Activated CD4-positive, CD25-positive, alpha-beta regulatory T cell treated with anti-CD3 and anti-CD28 coated beads, Interleukin-2, amount 50 U/mL, for 72 hours (primary cell): ENCODE data around the gene ANGPT4.
A peak's percentile ranks its signal among the peaks of the same experiment; 100 is the strongest.
"Not testable (repeated sequence)": the region's sequence is repeated elsewhere in the genome, so short reads cannot be mapped to it uniquely, and the experiment has no call there.

ENCODE experiments used
- DNase-seq: peaks from one replicate; pipeline ENCODE4 v3.0.0; 2021

ANGPT4 gene

DNA sequence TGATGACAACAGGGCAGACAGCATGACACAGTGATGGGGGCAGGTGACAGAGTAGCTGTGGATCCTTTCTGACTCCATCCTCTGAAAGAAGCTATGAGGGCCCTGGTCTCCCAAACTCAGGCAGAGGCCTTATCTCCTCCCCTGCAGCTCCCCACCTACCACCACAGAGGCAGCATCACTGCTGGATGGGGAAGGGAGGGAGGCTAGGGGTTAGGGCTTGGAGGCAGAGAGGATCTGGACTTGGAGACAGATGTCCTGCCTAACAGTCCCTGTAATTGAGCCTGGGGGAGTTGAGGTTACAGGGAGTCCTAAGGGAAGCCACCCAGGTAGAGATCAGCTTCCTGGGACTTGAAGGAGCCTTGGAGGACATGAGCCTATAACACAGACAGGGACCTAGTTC lies 44.7 kb downstream of the ANGPT4 start:
- DNase-seq = no peak

GRCh38 chr20:870758-871157 lies 45.4 kb downstream of the ANGPT4 start:
- DNase-seq = no peak

DNA sequence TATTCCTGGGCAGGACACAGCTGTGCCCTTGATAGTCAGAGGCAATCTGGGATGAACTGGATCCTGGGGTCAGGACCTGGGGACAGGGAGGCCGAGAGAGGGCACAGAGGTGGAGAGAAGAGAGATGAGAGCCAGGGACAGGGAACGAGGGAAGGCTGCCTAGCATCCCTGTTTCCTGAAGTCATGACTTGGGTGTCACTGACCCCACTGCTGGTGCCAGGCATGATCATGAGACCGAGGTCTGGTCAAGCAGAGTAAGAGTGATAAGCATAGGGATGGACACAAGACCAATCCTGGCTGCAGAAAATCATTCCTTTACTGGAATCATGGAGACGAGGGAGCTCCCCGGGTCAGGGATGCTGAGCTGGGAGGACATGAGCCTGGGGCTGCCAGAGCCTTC lies 46.5 kb downstream of the ANGPT4 start:
- no peak for DNase-seq

GRCh38 chr20:868279-868678 lies 47.9 kb downstream of the ANGPT4 start:
- DNase-seq = no peak

- no peak for DNase-seq
Observed at GRCh38 chr20:865440-865839, 50.7 kb downstream of the ANGPT4 start.

- DNase-seq = no peak
Observed at GRCh38 chr20:860891-861290, 55.2 kb downstream of the ANGPT4 start.

DNA sequence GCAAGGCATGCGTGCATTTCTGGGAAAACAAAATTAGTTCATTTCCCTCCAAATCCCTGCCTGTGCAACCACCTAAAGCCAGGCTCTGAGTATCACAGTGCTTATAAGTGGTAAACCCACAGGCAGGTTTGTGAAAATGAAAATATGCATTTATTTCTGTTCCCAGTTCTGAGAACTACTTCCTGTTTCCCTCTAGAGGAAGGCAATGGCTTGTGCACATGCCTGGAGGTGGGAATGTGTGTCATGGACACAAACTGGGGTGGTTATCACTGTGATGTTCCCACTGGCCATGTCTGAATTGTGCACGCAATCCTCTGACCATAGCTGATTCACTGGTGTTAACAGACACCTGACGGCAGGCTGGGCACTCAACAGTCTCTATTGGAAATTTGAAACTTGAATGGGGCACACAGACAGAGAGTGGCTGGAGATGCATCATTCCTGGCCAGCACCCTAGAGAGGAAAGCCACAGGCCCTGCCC lies 56.3 kb downstream of the ANGPT4 start:
- DNase-seq = no peak

GRCh38 chr20:858011-858410 lies 58.1 kb downstream of the ANGPT4 start:
- DNase-seq = no peak

- peak; percentile 55 for DNase-seq
Observed at GRCh38 chr20:856361-856775, 59.8 kb downstream of the ANGPT4 start.

GRCh38 chr20:855466-856360 lies 60.4 kb downstream of the ANGPT4 start:
- DNase-seq = no peak

DNA sequence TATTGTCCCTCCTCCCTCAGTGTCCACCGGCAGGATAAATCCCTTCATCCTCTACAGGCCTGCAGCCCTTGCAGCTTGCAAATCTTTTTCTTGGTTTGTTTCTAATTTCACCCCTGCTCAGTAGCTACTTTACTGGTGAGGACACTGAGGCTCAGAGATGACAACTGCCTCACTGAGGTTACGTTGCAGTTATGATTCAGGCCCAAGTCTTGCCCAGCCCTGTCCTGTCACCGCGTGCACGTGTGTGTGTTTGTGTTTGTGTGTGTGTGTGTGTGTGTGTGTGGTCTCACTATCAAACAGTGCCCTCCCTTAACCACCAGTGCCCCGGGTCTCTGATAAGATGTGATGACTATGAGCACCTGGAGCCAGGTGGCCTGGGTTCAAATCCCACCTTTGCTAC lies 61.5 kb downstream of the ANGPT4 start:
- DNase-seq = no peak

DNA sequence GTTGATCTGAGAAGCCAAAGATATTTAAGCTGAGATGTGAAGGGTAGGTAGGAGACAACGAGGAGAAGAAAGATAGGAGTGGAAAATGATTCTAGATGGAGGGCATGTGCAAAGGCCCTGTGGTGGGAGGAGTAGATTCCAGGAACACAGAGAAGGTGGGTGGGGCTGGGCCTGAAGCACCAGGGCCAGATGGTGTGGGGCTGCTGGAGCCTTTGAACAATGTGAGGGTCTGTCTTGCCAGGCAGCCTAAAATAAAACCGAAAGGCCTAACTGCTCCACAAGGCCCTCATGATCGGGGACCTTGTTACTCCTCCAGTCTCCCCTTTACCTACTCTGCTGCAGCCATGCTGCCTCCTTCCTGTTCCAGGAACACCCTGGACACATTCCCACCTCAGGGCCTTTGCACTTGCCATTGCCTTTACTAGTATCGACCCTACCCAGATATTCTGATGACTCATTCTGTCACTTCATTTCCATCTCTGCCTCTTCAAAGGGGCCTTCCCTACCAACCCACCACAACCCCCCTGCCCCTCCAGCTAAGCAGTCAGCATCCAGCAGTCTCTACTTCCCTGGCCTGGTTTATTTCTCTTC lies 62.6 kb downstream of the ANGPT4 start:
- DNase-seq = no peak

DNA sequence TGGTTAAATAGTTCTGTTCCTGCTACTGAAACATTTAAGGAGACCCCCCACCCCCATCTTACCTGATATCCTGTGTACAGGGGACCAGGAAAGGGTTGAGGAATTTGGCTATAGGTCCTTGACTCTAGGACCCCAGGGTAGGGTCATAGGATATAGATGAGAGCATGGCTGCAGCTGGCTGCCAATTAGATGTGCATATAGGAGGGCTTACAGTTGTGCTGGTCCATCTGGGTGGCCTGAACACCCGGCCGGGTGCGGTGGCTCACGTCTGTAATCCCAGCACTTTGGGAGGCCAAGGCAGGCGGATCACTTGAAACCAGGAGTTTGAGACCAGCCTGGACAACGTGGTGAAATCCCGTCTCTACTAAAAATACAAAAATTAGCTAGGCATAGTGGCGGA lies 67.4 kb downstream of the ANGPT4 start:
- DNase-seq = not testable (repeated sequence)

- DNase-seq = no peak
Observed at GRCh38 chr20:848193-848592, 67.9 kb downstream of the ANGPT4 start.

GRCh38 chr20:846894-847278 lies 69.2 kb downstream of the ANGPT4 start:
- DNase-seq = peak; percentile 53

DNA sequence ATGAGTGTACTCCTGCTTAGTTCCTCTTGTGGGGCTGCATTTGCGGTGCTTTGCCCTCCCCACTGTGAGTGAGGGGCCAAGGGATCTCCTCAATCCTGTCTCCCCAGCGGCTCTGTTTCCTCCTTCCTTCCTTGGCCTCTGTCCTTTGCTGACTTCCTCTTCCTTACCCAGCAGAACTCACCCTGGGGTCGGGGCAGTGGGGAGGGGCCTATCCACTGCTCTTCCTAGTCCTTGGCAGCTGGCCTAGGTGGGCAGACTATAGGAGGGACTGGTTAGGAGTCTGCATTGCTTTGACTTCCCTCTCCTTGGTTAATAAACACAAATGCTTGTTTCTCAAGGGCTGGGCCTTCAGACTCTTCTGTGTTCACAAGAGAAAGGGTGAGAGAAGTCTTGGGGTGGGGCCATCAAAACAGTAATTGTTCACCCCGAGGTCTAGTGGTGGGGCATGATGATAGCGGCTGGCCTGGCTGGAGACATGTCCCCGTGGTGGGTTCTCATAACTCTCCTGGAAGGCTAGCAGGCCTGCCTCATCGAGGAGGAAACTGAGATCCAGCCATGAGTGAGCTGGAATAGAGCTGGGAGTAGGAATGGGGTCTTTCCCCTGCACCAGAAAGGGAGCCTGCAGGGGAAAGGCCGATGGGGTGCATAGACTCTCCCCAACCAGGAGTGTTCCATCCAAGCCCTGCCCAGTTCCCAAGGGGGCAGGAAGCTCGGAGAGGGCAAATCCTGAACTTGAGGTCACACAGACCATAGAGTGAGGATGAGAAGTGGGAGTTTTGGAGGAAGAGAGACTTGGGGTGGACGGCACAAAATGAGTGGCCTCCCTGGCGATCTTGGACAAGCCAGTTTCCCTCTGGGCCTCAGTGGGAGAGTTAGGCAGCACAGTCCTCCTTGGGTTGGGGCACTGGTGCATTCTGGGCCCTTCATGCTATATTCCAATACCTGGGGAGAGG lies 69.9 kb downstream of the ANGPT4 start:
- DNase-seq = no peak

GRCh38 chr20:845226-845868 lies 70.8 kb downstream of the ANGPT4 start:
- no peak for DNase-seq

DNA sequence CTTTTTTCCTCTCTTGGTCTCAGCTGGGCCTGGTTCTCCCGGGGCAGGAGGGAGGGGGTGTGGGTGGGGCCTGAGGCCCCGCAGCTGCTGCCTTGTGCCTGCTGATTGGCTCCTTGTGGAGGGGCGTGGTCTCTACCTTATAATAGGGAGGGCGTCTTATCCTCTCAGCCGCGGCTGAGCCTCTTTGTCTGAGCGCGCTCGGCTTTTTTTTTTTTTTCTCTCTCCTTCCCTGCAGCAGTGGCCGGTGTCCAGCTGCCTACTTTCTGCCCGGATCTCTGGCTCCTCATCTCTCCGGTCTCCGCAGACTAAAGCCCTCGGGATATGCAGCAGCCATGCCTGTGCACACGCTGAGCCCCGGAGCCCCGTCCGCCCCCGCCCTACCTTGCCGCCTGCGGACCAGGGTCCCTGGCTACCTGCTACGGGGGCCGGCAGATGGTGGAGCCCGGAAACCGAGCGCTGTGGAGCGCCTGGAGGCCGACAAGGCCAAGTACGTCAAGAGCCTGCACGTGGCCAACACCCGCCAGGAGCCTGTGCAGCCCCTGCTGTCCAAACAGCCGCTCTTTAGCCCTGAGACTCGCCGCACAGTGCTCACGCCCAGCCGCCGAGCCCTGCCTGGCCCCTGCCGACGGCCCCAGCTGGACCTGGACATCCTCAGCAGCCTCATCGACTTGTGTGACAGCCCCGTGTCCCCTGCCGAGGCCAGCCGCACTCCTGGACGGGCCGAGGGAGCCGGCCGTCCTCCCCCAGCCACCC lies 71.5 kb downstream of the ANGPT4 start:
- DNase-seq = peak; percentile 78

- DNase-seq = no peak
Observed at GRCh38 chr20:843912-844311, 72.2 kb downstream of the ANGPT4 start.

GRCh38 chr20:842547-842940 lies 73.6 kb downstream of the ANGPT4 start:
- no peak for DNase-seq

- no peak for DNase-seq
Observed at GRCh38 chr20:841568-842546, 74.3 kb downstream of the ANGPT4 start.
